NCI-H69 (cell line): ENCODE data around the gene CPN1.

Source experiments
- DNase-seq: peaks from one replicate; lab custom pipeline; 2025; lab: John Stamatoyannopoulos, UW

CPN1 gene

GRCh38 chr10:100076750-100077149, 4.9 kb downstream of the CPN1 start:
- no peak for DNase-seq

GRCh38 chr10:100075426-100076220, 6.0 kb downstream of the CPN1 start:
- no peak for DNase-seq

- no peak for DNase-seq
Measured at GRCh38 chr10:100072514-100072913, 9.2 kb downstream of the CPN1 start.

DNA sequence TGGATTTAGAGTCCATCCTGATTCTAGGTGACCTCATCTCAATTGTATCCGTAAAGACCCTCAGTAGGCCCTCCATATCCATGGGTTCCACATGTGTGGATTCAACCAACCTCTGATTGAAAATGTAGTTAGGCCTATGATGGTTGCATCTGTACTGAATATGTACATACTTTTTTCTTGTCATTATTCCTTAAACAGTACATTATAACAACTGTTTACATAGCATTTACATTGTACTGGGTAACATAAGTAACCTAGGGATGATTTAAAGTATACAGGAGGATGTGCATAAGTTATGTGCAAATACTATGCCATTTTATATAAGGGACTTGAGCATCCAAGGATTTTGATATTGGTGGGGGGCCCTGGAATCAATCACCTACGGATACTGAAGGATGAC, 10.1 kb downstream of the CPN1 start:
- no peak for DNase-seq

- no peak for DNase-seq
Measured at GRCh38 chr10:100067466-100067865, 14.2 kb downstream of the CPN1 start.

DNA sequence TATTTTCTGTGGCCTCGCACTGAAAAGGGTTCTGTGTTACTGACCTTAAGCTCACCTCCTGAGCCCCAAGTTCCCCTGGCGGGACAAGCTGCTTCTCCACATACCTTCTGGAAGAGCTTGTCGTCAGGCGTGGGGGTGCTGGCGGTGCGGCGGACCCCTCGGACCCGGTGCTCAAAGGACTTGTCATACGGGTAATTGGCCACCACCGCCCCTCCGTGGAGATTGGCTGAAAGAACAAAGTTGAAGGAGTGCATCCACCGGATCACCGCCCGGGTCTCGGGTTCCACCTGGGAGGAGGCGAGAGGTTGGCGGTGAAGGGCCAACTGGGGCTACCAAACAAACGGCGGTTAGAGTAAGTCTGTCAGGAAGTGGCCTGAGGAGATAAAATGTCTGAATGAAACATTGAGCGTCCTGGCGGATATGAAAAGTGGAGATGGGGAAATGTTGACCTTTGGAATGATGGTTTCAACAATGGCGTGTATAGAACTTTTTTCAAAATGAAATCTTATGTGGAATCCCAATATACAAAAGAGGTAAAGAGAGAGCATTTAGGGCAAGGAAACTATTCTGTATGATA, 16.5 kb downstream of the CPN1 start:
- no peak for DNase-seq

- no peak for DNase-seq
Measured at GRCh38 chr10:100061401-100061800, 20.3 kb downstream of the CPN1 start.

- no peak for DNase-seq
Measured at GRCh38 chr10:100057948-100058347, 23.7 kb downstream of the CPN1 start.

DNA sequence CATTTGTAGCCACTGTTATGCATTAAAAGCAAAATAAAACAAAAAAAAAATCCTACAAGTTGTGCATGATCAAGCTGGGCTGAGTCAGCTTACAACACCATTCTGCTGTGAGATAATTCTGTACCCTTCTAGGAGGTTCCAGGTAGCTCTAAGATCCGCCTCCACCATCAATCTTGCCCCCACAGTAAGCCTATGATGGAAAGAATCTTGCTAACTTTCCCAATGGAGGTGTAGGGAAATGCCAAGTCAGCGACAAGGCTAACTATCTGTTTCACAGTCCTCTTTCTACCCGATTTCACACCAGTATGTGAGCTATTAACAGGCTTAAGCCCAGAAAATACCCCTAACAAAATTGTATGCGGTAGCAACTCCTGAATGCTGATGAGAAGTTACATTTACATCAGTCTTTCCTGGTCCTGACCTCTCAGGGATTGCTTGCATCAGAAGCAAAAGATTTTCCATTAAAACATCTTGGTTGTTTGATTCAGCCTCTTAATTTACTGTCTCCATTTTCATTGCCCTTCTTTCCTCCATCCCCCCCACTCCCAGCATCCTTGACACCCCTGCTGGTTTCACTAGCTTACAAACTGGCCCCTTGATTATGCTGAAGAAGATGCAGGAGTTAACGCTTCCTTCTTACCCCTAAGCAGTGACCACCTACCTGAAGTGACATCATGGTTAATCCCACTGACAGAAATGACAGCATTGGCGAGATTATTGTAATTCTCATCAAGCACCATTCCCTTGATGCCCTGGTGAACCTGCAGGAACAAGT, 27.8 kb downstream of the CPN1 start:
- no peak for DNase-seq

DNA sequence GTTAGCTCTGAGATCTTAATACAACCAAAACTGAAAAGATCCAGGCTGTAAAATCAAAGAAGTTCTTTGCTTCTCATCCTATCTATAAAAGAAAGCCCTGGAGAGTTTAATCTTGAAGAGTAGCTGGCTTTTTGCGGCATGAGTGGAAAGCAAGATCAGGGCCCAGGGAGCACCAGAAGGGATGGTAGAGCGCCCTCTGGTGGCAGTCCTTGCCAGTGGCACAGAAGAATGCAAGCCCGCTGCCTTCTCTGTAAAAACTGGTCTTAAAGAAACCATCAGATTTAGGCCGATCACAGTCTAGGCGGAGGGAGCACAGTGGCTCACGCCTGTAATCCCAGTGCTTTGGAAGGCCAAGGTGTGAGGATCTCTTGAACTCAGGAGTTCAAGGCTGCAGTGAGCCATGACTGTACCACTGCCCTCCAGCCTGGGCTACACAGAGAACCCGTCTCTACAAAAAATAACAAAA, 35.6 kb downstream of the CPN1 start:
- DNase-seq: peak; percentile 76

- no peak for DNase-seq
Measured at GRCh38 chr10:100045592-100045991, 36.1 kb downstream of the CPN1 start.

DNA sequence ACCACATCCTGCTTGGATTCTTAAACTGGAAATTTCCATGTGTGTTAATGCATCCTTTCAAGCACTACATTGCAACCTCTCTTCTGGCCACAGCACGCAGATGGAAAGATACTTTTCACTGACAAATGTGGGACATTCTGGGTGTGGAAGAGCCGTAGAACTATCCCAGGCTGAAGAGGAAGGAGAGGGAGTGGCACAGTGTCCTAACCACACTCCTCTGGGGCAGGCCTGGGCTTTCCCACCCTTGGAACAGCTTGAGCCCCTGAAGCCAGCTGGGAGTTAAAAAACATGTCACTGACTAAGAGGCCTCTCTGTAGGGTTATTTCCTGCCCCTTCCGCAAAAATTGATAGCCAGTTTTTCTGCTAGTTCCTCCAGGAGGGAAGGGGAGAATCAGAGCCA, 37.9 kb downstream of the CPN1 start:
- DNase-seq: peak; percentile 29

DNA sequence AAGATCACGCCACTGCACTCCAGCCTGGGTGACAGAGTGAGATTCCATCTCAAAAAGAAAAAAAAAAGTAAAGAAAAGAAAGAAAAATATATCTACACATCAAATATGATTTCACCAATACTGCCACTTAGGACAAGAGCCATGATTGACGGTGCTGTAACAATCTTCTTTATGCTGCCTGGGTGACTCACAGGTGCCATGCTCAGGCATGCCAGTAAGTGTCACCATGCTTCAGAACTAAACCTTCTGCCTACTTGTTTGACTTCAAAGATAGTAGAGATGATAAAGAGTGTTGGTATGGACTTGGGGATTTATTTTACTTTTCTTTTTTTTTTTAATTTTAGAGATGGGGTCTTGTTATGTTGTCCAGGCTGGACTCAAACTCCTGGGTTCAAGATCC, 38.3 kb downstream of the CPN1 start:
- peak; percentile 11 for DNase-seq

GRCh38 chr10:100041306-100042002, 40.2 kb downstream of the CPN1 start:
- no peak for DNase-seq

- peak; percentile 8 for DNase-seq
Measured at GRCh38 chr10:100038561-100039071, 43.1 kb downstream of the CPN1 start.

- DNase-seq: no peak
Measured at GRCh38 chr10:100037758-100038315, 43.8 kb downstream of the CPN1 start.

DNA sequence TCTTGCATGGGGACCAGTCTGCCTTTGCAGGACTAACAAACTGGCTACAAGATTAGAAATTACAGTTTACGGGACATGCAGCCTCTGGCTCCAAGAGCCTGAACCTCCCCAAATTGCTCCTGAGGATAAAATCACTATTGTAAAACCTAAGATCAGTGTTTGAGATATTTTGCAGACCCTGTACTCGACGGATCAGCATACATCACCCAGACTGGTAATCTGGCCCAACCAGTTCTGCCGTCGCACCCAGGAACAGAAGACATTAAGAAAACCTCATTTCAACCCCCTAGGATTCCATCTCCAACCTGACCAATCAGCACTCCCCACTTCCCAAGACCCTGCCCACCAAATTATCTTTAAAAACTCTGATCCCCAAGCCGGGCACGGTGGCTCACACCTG, 44.8 kb downstream of the CPN1 start:
- no peak for DNase-seq

- DNase-seq: no peak
Measured at GRCh38 chr10:100033766-100034418, 47.8 kb downstream of the CPN1 start.

GRCh38 chr10:100027416-100027815, 54.3 kb downstream of the CPN1 start:
- no peak for DNase-seq

DNA sequence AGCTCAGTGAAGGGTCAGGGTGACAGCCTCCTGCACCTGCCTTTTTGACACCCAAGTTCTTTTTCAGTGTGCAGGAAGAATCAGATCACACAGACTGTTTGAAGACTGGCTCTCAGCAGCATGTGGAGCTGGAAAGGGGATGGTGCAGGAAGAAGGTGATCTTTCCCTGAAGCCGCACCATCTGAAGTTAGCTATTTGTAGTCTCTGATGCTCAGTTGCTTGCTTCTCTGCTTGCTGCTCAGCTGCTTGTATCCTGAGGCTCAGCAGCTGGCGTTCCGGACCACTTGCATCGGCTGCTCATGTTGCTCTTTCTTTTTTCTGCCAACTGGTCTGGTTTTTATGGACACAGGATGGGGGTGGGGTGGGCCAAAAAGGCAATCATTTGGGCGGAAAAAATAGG, 56.1 kb downstream of the CPN1 start:
- DNase-seq: peak; percentile 91

DNA sequence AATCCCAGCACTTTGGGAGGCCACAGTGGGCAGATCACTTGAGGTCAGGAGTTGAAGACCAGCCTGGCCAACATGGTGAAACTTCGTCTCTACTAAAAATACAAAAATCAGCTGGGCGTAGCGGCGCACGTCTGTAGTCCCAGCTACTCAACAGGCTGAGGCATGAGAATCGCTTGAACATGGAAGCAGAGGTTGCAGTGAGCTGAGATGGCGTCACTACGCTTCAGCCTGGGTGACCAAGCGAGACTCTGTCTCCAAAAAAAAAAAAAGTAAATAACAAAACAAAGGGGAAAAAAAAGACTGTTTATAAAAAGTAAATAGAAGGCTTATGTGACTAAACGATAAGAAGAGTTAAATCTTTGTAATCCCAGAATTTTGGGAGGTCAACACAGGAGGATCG, 56.9 kb downstream of the CPN1 start:
- DNase-seq: no peak
